Measurements from ENCODE around the gene LHFPL4. TPM values are rescaled to one million over a fixed set of nuclear protein-coding genes. Genes with fewer than 3 reads are reported as not detected.

The LHFPL4 gene
- total RNA-seq, 1 experiment from 2014 or later: not detected

DNA sequence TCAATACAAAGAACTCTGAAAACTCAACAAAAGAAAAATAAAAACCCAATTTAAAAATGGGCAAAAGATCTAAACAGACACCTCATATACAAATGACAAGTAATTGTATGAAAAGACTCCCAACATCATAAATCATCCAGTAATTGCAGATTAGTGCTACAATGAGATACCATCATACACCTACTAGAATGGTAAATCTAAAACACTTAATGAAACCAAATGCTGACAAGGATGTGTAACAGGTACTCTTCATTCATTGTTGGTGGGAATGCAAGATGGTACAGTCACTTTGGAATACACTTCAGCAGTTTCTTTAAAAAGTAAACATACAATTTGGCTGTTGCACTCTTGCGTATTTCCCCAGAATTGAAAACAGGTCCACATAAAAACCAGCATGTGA, 68.4 kb downstream of the LHFPL4 start:
- no peak overlapping the region for H3K4me3 Mint-ChIP-seq (ENCODE audit: unreplicated experiment)
- DNase-seq (ENCODE audit: unreplicated experiment): no peak
- no peaks in the 10 kb centered on the region for H3K4me1 Mint-ChIP-seq (ENCODE audit: insufficient read depth, unreplicated experiment)
- POLR2A ChIA-PET: no interaction called here
- intact Hi-C loops (cut with micrococcal nuclease): no loop called here
- no peaks in the 10 kb centered on the region for H3K27me3 Mint-ChIP-seq (ENCODE audit: insufficient read depth, unreplicated experiment)
- H3K9me3 Mint-ChIP-seq (ENCODE audit: unreplicated experiment): no peaks in the 10 kb centered on the region
- TF ChIP-seq CTCF (IDR thresholded peaks at IDR 0.05; ENCODE audit: unreplicated experiment): no peak
- H3K36me3 Mint-ChIP-seq (ENCODE audit: insufficient read depth, unreplicated experiment): peaks cover 50% of the 10 kb centered on the region
- BruUV-seq (replicated peaks): no TSS peak
- CTCF ChIA-PET: interaction anchor here (0.5 to 0.9 kb wide), 2 partner anchors 19 to 97 kb away, joined by 5 read pairs; no protein-coding TSS in a partner anchor
- no peak overlapping the region for H3K27ac Mint-ChIP-seq (ENCODE audit: low read depth, unreplicated experiment)

DNA sequence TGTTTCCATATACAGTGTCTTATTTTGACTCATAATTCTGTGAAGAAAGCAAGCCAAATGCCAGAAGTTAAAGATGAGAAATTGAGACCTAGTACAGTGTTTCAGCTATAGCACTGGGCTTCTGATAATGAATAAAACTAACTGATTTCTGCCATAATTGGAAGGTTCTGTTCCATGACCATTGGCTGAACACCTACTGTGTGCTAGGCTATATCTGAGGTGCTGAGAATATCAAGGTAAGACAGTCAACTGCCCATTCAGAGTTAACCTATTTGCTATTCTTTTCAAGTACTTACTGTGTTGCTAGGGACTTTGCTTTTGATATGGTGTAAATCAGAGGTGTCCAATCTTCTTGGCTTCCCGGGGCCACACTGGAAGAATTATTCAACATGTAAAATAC, 73.4 kb downstream of the LHFPL4 start:
- TF ChIP-seq CTCF (IDR thresholded peaks at IDR 0.05; ENCODE audit: unreplicated experiment): no peak
- no peak overlapping the region for H3K4me3 Mint-ChIP-seq (ENCODE audit: unreplicated experiment)
- no peak overlapping the region for H3K27ac Mint-ChIP-seq (ENCODE audit: low read depth, unreplicated experiment)
- intact Hi-C loops (cut with micrococcal nuclease): no loop called here
- POLR2A ChIA-PET: interaction anchor here (0.7 kb wide), 1 partner anchor 10 kb away, joined by 3 read pairs; no protein-coding TSS in a partner anchor
- peaks cover 90% of the 10 kb centered on the region for H3K36me3 Mint-ChIP-seq (ENCODE audit: insufficient read depth, unreplicated experiment)
- no peaks in the 10 kb centered on the region for H3K4me1 Mint-ChIP-seq (ENCODE audit: insufficient read depth, unreplicated experiment)
- no TSS peak for BruUV-seq (replicated peaks)
- H3K27me3 Mint-ChIP-seq (ENCODE audit: insufficient read depth, unreplicated experiment): no peaks in the 10 kb centered on the region
- no peaks in the 10 kb centered on the region for H3K9me3 Mint-ChIP-seq (ENCODE audit: unreplicated experiment)
- CTCF ChIA-PET: interaction anchor here (0.9 to 1.7 kb wide), 2 partner anchors 12 to 119 kb away, joined by 3 read pairs; no protein-coding TSS in a partner anchor
- no peak for DNase-seq (ENCODE audit: unreplicated experiment)

GRCh38 chr3:9476935-9477334, 76.7 kb downstream of the LHFPL4 start:
- no peak for TF ChIP-seq CTCF (IDR thresholded peaks at IDR 0.05; ENCODE audit: unreplicated experiment)
- intact Hi-C loops (cut with micrococcal nuclease): no loop called here
- Mint-ChIP-seq H3K36me3 (ENCODE audit: insufficient read depth, unreplicated experiment) (peaks cover 97% of the 10 kb centered on the region), H3K27ac (ENCODE audit: low read depth, unreplicated experiment) (no peak overlapping the region), H3K27me3 (ENCODE audit: insufficient read depth, unreplicated experiment) (no peaks in the 10 kb centered on the region), H3K4me1 (ENCODE audit: insufficient read depth, unreplicated experiment) (no peaks in the 10 kb centered on the region), H3K9me3 (ENCODE audit: unreplicated experiment) (no peaks in the 10 kb centered on the region), H3K4me3 (ENCODE audit: unreplicated experiment) (no peak overlapping the region)
- ChIA-PET POLR2A (no interaction called here), CTCF (no interaction called here)
- DNase-seq (ENCODE audit: unreplicated experiment): no peak
- no TSS peak for BruUV-seq (replicated peaks)

DNA sequence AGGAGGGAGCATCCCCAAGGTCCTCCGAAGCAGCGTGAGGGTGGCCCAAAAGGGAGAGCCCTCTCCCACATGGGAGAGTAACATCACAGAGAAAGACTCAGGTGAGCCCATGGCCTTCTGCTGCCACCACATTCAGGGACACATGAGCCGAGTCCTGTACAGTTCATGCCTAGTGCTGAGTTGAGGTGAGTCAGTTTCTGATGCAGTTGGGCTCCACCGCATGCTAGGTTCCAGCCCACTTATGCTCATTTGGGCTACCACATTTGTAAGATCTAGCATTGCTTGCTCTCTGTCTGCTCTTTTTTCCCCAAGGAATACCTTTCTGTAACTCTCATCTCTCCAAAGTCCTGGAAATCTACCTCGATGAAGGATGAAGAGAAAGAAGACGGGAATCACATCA, 79.1 kb downstream of the LHFPL4 start:
- Mint-ChIP-seq H3K9me3 (ENCODE audit: unreplicated experiment) (no peaks in the 10 kb centered on the region), H3K36me3 (ENCODE audit: insufficient read depth, unreplicated experiment) (peaks cover 100% of the 10 kb centered on the region), H3K27ac (ENCODE audit: low read depth, unreplicated experiment) (no peak overlapping the region), H3K4me3 (ENCODE audit: unreplicated experiment) (no peak overlapping the region), H3K27me3 (ENCODE audit: insufficient read depth, unreplicated experiment) (no peaks in the 10 kb centered on the region), H3K4me1 (ENCODE audit: insufficient read depth, unreplicated experiment) (no peaks in the 10 kb centered on the region)
- no peak for DNase-seq (ENCODE audit: unreplicated experiment)
- CTCF ChIA-PET: no interaction called here
- no TSS peak for BruUV-seq (replicated peaks)
- intact Hi-C loops (cut with micrococcal nuclease): no loop called here
- TF ChIP-seq CTCF (IDR thresholded peaks at IDR 0.05; ENCODE audit: unreplicated experiment): no peak
- POLR2A ChIA-PET: no interaction called here
